Measurements from ENCODE around the gene METAP1D. TPM values are rescaled to one million over a fixed set of nuclear protein-coding genes. Genes with fewer than 3 reads are reported as not detected.

METAP1D gene
- total RNA-seq, 1 experiment from 2014 or later, result 8.6 TPM

DNA sequence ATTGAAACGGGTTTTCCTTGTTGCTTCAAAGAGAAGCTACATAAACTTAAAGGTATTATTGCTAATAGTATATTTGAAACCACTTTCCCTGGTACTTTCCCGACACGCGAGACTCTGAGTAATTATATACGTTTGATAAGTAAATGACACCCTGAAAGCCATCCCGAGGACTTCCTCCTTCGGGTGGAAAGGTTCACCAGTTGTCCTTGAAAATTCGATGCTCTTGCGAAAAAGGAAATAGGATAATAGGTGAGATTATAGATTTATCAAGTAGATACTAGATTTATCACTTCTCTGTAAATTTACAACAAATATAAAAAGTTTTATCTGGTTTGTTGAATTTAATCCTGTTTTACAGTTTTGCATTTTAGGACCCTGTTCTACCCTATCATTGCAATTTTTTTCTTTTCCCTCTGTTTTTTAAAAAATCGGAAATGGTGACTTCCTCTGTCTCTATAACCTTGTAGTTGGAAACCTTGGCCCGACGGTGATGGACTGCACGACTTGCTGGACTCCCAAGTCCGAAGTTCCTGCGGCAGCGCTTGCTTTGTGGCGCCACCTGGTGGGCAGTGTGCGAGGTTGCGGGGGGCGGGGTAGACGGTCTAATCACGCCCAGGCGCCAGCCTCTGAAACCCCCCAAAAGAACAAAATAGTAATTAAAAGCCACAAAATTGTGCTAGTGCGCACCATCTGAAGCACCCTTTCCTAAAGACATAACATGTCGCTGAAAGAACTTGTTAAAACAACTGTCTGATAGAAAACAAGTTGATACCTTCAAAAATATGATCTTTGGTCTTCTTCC is 103.9 kb downstream of the METAP1D start:
- H3K27ac ChIP-seq (ENCODE audit: low read length), result peak overlapping the region; percentile 65; the same call in 1 of the 2 replicates
- in situ Hi-C loops (cut with HindIII; ENCODE audit: low pct_unique_long_range_greater_than_20kb, low sequenced_read_pairs), result no loop called here
- intact Hi-C loops (cut with micrococcal nuclease; ENCODE audit: unreplicated experiment), result loop anchor here (2.0 to 10.0 kb wide), 4 partner anchors 109 to 531 kb away; partner anchors contain the start of genes HAT1 and METAP1D
- peak; percentile 97 for TF ChIP-seq CTCF (IDR thresholded peaks at IDR 0.05)
- no peak for TF ChIP-seq POLR2AphosphoS5 (IDR thresholded peaks at IDR 0.05; ENCODE audit: low read depth, low read length)
- 0 out of 4 replicates have a peak, but pooled peaks of 1 of the 2 experiments have one; percentile 38 for TF ChIP-seq REST (IDR thresholded peaks at IDR 0.05; ENCODE audit: insufficient read depth in 1 of 2, low read depth in 2 of 2, low read length in 1 of 2)
- ATAC-seq, result peak; percentile 46; the same call in 1 of the 2 replicates
- peaks cover 20% of the 10 kb centered on the region for H3K4me1 ChIP-seq (ENCODE audit: control insufficient read depth, insufficient read depth, low read length)
- no TSS peak for BruUV-seq (replicated peaks)
- DNase-seq (ENCODE audit: low read depth, low spot score), result no peak
- H3K27me3 ChIP-seq (ENCODE audit: control insufficient read depth, insufficient read depth, low read length), result no peaks in the 10 kb centered on the region
- no peaks in the 10 kb centered on the region for H3K9me3 ChIP-seq (ENCODE audit: control insufficient read depth, insufficient read depth, low read depth, low read length)
- peak overlapping the region; percentile 64 to 92 for H3K4me3 ChIP-seq (ENCODE audit: low read depth in 2 of 2, low read length in 2 of 2)
- ChIA-PET POLR2A (no interaction called here), CTCF (interaction anchor here (0.7 to 0.8 kb wide), 2 partner anchors 43 to 209 kb away, joined by 3 read pairs; partner anchors contain the start of gene SLC25A12)
- no peaks in the 10 kb centered on the region; the same call in 1 of the 2 replicates for H3K36me3 ChIP-seq (ENCODE audit: control insufficient read depth, insufficient read depth, low read length)

DNA sequence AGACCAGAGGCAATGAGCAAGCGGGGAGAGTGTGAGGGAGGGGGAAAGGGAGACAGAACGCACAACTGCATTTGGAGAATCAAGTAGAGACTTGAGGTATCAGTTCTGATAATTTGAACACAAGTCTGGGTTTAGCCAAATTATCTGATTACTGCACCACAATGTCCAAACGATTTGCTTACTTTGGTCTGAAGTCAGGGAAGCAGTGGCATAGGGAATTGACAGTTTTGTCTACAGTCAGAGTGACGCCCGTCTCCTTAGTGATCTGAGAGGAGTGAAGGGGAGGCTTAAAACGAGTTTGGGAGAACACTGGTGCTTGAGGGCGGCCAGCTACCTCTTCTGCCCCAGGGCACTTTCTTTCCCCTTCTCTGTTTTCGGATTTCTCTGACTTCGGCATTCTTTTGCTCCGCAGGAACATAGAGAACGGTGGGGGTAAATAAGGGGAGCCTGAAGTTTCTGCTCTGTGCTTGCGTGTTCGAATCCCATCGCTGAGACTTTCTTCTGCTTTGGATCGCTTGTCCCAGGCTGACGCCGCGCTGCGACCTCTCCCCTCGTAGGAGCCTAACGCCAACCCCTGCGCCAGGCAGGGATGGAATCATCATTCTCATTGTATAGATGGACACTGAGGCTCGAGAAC is 105.8 kb downstream of the METAP1D start:
- no TSS peak for BruUV-seq (replicated peaks)
- Histone ChIP-seq H3K27me3 (ENCODE audit: control insufficient read depth, insufficient read depth, low read length) (no peaks in the 10 kb centered on the region), H3K9me3 (ENCODE audit: control insufficient read depth, insufficient read depth, low read depth, low read length) (no peaks in the 10 kb centered on the region)

More for the DNA sequence above, 105.8 kb downstream of the METAP1D start:
- no peak for TF ChIP-seq POLR2AphosphoS5 (IDR thresholded peaks at IDR 0.05; ENCODE audit: low read depth, low read length)
- TF ChIP-seq REST (IDR thresholded peaks at IDR 0.05; ENCODE audit: insufficient read depth in 1 of 2, low read depth in 2 of 2, low read length in 1 of 2), result no peak
- no peak for TF ChIP-seq TCF7L2 (IDR thresholded peaks at IDR 0.05; ENCODE audit: low read depth, low read length)
- TF ChIP-seq CTCF (IDR thresholded peaks at IDR 0.05), result no peak
- no peak for TF ChIP-seq SIN3A (IDR thresholded peaks at IDR 0.05; ENCODE audit: borderline replicate concordance, insufficient read depth, low read depth, low read length)
- Histone ChIP-seq H3K4me3 (ENCODE audit: low read depth in 2 of 2, low read length in 2 of 2) (peak overlapping the region; percentile 50 to 75), H3K27ac (ENCODE audit: low read length) (no peak overlapping the region), H3K36me3 (ENCODE audit: control insufficient read depth, insufficient read depth, low read length) (no peaks in the 10 kb centered on the region; the same call in 1 of the 2 replicates), H3K4me1 (ENCODE audit: control insufficient read depth, insufficient read depth, low read length) (peaks cover 9% of the 10 kb centered on the region)
- DNase-seq (ENCODE audit: low read depth, low spot score), result no peak
- intact Hi-C loops (cut with micrococcal nuclease; ENCODE audit: unreplicated experiment) (loop anchor here (2.0 to 10.0 kb wide), 3 partner anchors 111 to 508 kb away; partner anchors contain the start of gene METAP1D), in situ Hi-C loops (cut with HindIII; ENCODE audit: low pct_unique_long_range_greater_than_20kb, low sequenced_read_pairs) (no loop called here)
- POLR2A ChIA-PET, result interaction anchor here (0.6 kb wide), 1 partner anchor 92 kb away, joined by 6 read pairs; no protein-coding TSS in a partner anchor
- no peak for ATAC-seq
- CTCF ChIA-PET, result interaction anchor here (0.7 to 1.0 kb wide), 2 partner anchors 10 to 518 kb away, joined by 4 to 5 read pairs; no protein-coding TSS in a partner anchor

Data from Panc1 (cell line).